SK-N-MC (cell line): ENCODE data around the gene EHD2.

Experiments
- FOXP2 ChIP-seq: optimal IDR thresholded peaks from 2 replicates; pipeline ENCODE3; 2011; ENCODE audit warnings: mild to moderate bottlenecking, moderate library complexity; ENCODE audit not compliant: insufficient read depth; ENCODE audit errors: extremely low read length, control extremely low read depth
- POLR2AphosphoS5 ChIP-seq: IDR thresholded peaks from 2 replicates; pipeline ENCODE4 v1.6.1; 2012; ENCODE audit warnings: mild to moderate bottlenecking, low read depth, low read length, borderline replicate concordance

DNA sequence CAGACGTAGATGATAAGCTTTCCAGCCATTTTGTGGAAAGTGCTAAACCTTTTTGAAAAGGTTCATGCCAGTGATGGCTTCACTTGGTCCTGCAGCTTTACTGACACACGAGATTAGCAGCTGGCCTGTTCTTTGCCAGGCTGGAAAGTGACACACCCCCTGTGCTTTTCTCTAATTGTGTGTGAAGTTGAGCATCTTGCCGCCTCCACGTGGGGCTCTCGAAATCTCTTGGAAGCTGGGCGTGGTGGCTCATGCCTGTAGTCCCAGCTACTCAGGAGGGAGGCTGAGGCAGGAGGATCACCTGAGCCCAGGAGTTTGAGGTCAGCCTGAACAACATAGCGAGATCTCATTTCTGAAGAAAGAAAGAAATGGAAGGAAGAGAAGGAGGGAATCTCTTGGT lies 25.3 kb upstream of the EHD2 start:
- TF ChIP-seq FOXP2: no peak
- TF ChIP-seq POLR2AphosphoS5: no peak
